ENCODE data around the gene IRF1. TPM values are rescaled to one million over a fixed set of nuclear protein-coding genes. Genes with fewer than 3 reads are reported as not detected.

The IRF1 gene
- total RNA-seq, 1 donor from 2014 or later, result 50.1 TPM

DNA sequence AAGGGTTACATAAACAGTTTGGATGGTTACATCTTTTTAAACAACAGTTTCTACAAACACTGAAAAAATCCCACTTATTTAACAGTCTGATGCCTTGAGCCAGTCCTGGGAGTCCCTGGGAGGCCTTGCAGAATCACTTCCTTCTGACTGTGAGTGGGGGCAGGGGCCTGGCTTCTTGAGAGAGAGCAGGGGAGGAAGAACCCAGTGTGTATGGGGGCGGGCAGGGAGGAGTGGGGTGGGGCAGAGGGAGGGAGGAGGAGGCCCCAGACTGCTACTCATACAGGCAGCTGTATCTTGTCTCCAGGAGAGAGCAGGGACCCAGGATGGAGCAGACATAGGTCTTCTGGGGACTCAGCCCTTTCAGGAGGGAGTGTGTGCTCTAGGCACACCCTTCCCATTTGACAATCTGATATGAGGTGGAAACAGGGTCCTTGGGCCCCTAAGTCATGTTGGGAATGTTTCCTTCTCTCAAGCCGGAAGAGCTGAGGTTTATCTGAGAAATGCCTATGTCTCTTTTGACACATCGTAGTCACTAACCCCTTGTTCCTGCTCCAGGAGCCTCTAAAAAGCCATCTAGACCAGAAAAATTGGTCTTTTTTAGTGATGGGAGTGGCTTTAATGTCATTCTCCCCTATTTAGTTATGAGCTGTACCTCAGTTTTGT lies 52.8 kb downstream of the IRF1 start:
- DNase-seq (ENCODE audit: extremely low spot score, unreplicated experiment), result no peak
- Mint-ChIP-seq H3K4me1 (ENCODE audit: unreplicated experiment) (peaks cover 30% of the 10 kb centered on the region), H3K4me3 (peak overlapping the region; percentile 17)

DNA sequence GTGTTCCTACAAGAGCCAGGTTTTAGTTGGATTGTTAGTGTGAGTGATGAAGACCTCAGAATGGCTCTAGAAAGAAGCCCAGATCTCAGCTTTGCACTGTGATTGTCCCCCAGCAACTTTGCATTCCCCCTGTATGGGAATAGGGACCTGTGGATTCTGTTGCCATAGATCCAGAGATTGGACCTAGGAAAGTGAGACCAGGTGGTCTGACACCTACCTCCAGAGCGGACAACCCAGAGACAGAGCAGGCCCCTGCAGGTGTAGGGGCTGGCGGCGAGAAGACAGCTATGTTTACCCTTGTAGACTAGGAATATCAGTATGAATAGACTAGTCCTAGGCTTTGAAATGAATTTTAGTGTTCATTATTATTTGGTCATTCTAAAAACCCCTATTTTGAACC lies 53.6 kb downstream of the IRF1 start:
- Mint-ChIP-seq H3K27ac (peak overlapping the region; percentile 83), H3K4me3 (no peak overlapping the region), H3K36me3 (no peaks in the 10 kb centered on the region), H3K27me3 (no peaks in the 10 kb centered on the region), H3K9me3 (no peaks in the 10 kb centered on the region), H3K4me1 (ENCODE audit: unreplicated experiment) (peaks cover 30% of the 10 kb centered on the region)
- no peak for DNase-seq (ENCODE audit: extremely low spot score, unreplicated experiment)
- TF ChIP-seq, protein P1, sequence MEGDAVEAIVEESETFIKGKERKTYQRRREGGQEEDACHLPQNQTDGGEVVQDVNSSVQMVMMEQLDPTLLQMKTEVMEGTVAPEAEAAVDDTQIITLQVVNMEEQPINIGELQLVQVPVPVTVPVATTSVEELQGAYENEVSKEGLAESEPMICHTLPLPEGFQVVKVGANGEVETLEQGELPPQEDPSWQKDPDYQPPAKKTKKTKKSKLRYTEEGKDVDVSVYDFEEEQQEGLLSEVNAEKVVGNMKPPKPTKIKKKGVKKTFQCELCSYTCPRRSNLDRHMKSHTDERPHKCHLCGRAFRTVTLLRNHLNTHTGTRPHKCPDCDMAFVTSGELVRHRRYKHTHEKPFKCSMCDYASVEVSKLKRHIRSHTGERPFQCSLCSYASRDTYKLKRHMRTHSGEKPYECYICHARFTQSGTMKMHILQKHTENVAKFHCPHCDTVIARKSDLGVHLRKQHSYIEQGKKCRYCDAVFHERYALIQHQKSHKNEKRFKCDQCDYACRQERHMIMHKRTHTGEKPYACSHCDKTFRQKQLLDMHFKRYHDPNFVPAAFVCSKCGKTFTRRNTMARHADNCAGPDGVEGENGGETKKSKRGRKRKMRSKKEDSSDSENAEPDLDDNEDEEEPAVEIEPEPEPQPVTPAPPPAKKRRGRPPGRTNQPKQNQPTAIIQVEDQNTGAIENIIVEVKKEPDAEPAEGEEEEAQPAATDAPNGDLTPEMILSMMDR (conservative IDR thresholded peaks at IDR 0.05), result no peak

More for the DNA sequence above, 52.8 kb downstream of the IRF1 start:
- TF ChIP-seq, protein P1 (conservative IDR thresholded peaks at IDR 0.05), result no peak
- Mint-ChIP-seq H3K27me3 (no peaks in the 10 kb centered on the region), H3K27ac (peak overlapping the region; percentile 83), H3K9me3 (no peaks in the 10 kb centered on the region), H3K36me3 (no peaks in the 10 kb centered on the region)

DNA sequence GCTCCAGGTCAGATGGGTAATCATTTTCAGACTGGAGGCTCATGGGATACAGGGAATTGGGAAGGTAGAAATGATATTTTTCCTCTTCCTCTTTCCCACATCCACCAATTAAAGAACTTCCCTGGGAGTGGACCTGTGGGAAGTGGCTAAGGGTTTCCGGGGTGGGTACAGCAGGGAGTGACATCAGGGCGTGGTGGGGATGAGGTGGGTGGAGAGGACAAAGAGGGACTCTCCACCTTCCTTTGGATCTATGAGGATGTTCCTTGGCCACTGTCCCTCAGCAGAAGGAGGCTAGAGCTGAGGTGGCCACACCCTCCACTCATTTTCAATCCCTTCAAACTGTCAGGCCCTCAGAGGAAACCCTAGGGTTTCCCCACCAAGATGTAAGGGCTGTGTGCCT lies 54.7 kb downstream of the IRF1 start:
- Mint-ChIP-seq H3K4me1 (ENCODE audit: unreplicated experiment) (peaks cover 30% of the 10 kb centered on the region), H3K27ac (no peak overlapping the region), H3K4me3 (no peak overlapping the region), H3K9me3 (no peaks in the 10 kb centered on the region), H3K36me3 (no peaks in the 10 kb centered on the region), H3K27me3 (no peaks in the 10 kb centered on the region)
- TF ChIP-seq, protein P1 (conservative IDR thresholded peaks at IDR 0.05), result no peak
- DNase-seq (ENCODE audit: extremely low spot score, unreplicated experiment), result no peak

DNA sequence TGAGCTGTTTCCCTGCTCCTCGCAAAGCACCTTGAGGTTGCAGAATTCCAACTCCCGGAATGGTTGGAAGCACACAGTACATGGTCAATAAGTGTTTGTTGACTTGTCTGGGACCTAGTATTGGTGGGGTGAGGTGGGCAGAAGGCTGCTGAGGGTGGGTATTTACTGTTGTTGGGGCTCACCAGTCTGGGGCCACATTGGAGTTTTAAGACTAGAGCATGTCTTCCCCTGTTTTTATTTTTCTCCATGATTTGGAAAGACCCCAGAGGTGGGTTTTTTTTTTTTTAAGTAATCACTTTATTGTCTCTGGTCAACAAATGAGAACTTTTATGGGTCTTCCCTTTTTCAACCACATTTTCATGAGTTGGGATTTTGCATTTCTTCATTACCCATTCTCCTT lies 55.1 kb downstream of the IRF1 start:
- Mint-ChIP-seq H3K27ac (peak overlapping the region; percentile 2), H3K9me3 (no peaks in the 10 kb centered on the region), H3K4me3 (no peak overlapping the region), H3K4me1 (ENCODE audit: unreplicated experiment) (peaks cover 30% of the 10 kb centered on the region), H3K36me3 (no peaks in the 10 kb centered on the region), H3K27me3 (no peaks in the 10 kb centered on the region)
- TF ChIP-seq, protein P1 (conservative IDR thresholded peaks at IDR 0.05), result no peak
- DNase-seq (ENCODE audit: extremely low spot score, unreplicated experiment), result no peak

DNA sequence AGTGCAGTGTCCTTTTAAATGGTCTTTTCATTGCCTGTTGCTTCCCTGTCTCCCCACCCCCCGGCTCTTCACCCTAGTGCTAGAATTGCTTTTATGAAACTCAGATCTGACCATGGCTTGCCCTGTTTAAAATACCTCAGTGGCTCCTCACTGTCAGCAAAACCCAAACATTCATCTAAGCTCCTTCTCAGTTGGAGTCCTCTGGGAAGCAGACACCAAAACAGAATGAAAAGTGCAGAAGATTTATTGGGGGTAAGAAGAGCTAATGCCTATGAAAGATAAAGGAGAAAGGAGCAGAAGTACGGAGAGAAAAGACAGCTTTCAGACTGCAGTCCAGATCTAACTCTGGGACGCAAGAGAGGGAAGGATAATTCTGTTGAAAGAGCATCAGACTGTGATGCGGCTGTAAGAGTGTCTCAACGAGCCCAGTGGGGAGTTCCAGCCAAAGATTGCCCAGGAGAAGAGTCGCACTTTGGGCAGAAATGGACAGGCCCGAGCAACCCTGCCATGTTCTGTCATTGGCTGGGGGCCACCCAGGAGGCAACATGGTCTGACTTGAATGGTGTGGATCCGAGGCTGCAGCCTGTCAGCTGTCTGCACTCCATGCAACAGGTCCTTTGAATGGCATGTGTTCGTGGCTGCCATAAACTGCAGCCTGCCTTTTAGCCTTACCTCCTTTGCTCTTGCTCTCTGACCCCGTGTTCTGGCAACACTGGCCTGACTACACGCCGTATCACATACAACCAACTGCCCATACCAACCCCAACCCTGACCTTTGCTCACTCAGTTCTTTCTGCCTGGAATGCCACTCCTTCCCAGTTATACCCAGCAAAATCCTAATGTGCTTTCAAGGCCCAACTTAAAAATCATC lies 55.9 kb downstream of the IRF1 start:
- Mint-ChIP-seq H3K4me3 (no peak overlapping the region), H3K27ac (peak overlapping the region; percentile 5), H3K36me3 (no peaks in the 10 kb centered on the region), H3K4me1 (ENCODE audit: unreplicated experiment) (peaks cover 33% of the 10 kb centered on the region), H3K9me3 (no peaks in the 10 kb centered on the region), H3K27me3 (no peaks in the 10 kb centered on the region)
- no peak for DNase-seq (ENCODE audit: extremely low spot score, unreplicated experiment)
- TF ChIP-seq, protein P1 (conservative IDR thresholded peaks at IDR 0.05), result no peak
